GM23248 (cell line): ENCODE data around the gene PPP1R9A. TPM values are rescaled to one million over a fixed set of nuclear protein-coding genes. Genes with fewer than 3 reads are reported as not detected.

Source experiments
- DNase-seq: peaks from one replicate; pipeline ENCODE4 v3.0.0-alpha.2; 2015
- H2AFZ ChIP-seq: fragments of 200-600 bp; sonication (generic); 2 replicates; pipeline ENCODE4 v1.6.1; 2016; ENCODE audit warnings: antibody characterized with exemption
- H3F3A ChIP-seq: fragments of 200-600 bp; sonication (generic); 2 replicates; pipeline ENCODE4 v1.6.1; 2016; ENCODE audit warnings: mild to moderate bottlenecking, antibody characterized with exemption, mixed run types; ENCODE audit not compliant: insufficient read depth
- H3K27ac ChIP-seq: fragments of 200-600 bp; sonication (generic); 2 replicates; pipeline ENCODE4 v1.5.1; 2016; ENCODE audit warnings: mild to moderate bottlenecking
- H3K27me3 ChIP-seq: fragments of 200-600 bp; sonication (generic); replicated peaks from 2 replicates; pipeline ENCODE4 v1.6.1; 2016; ENCODE audit warnings: mild to moderate bottlenecking; ENCODE audit not compliant: insufficient read depth
- H3K36me3 ChIP-seq: fragments of 200-600 bp; sonication (generic); 2 replicates; pipeline ENCODE4 v1.6.1; 2016; ENCODE audit warnings: low read depth, mild to moderate bottlenecking
- H3K4me1 ChIP-seq: fragments of 200-600 bp; sonication (generic); 2 replicates; pipeline ENCODE4 v1.6.1; 2016; ENCODE audit warnings: mild to moderate bottlenecking; ENCODE audit not compliant: insufficient read depth
- H3K4me2 ChIP-seq: fragments of 200-600 bp; sonication (generic); one replicate; pipeline ENCODE4 v1.6.1; 2016; ENCODE audit warnings: mild to moderate bottlenecking; ENCODE audit not compliant: unreplicated experiment
- H3K4me3 ChIP-seq: fragments of 200-600 bp; sonication (generic); 2 replicates; pipeline ENCODE4 v1.5.1; 2016; ENCODE audit warnings: mild to moderate bottlenecking
- H3K79me2 ChIP-seq: fragments of 200-600 bp; sonication (generic); 2 replicates; pipeline ENCODE4 v1.6.1; 2016; ENCODE audit warnings: mild to moderate bottlenecking; ENCODE audit not compliant: insufficient read depth
- H3K9ac ChIP-seq: fragments of 200-600 bp; sonication (generic); 2 replicates; pipeline ENCODE4 v1.6.1; 2016; ENCODE audit warnings: mild to moderate bottlenecking
- H3K9me2 ChIP-seq: fragments of 200-600 bp; sonication (generic); 2 replicates; pipeline ENCODE4 v1.6.1; 2016; ENCODE audit warnings: mixed run types, mild to moderate bottlenecking, moderate library complexity; ENCODE audit not compliant: insufficient read depth
- H3K9me3 ChIP-seq: fragments of 200-600 bp; sonication (generic); one replicate; pipeline ENCODE4 v1.6.1; 2017; ENCODE audit warnings: low read depth
- H4K20me1 ChIP-seq: fragments of 200-600 bp; sonication (generic); 2 replicates; pipeline ENCODE4 v1.6.0; 2016; ENCODE audit not compliant: insufficient read depth
- EZH2 ChIP-seq: fragments of 200-600 bp; sonication (generic); IDR thresholded peaks from 2 replicates; pipeline ENCODE4 v1.6.1; 2018; ENCODE audit warnings: antibody characterized with exemption, mild to moderate bottlenecking; ENCODE audit not compliant: insufficient read depth, poor library complexity, severe bottlenecking
- EZH2phosphoT487 ChIP-seq: fragments of 200-600 bp; sonication (generic); IDR thresholded peaks from 2 replicates; pipeline ENCODE4 v1.6.1; 2018; ENCODE audit warnings: antibody characterized with exemption, moderate library complexity, mild to moderate bottlenecking, low read depth; ENCODE audit not compliant: insufficient read depth
- whole genome bisulfite sequencing, 2 experiments: methylation state at CpG; one replicate each; pipeline ENCODE4 v1.1.6; 2015 to 2017; ENCODE audit warnings: low lambda C conversion rate in 2 of 2, low coverage in 1 of 2; ENCODE audit errors: missing lambda C conversion rate in 2 of 2; 5-methylcytosine and 5-hydroxymethylcytosine counted together
- in situ Hi-C: fragments of 300-500 bp; cut with MboI; formaldehyde crosslinking; loops from 2 replicates; pipeline ENCODE4 v1.15.0; 2020
- polyA plus RNA-seq: library from polyadenylated mRNA; unstranded; fragments of >200 nt; fragmentation: Nextera tagmentation; extraction: Ambion mirVana; gene quantifications from 2 replicates; pipeline ENCODE4 v1.2.1, GENCODE V29; 2016
- total RNA-seq: library from RNA; depleted of rRNA; stranded (reverse); fragments of >200 nt; shearing (Covaris generic); gene quantifications from 2 replicates; pipeline ENCODE4 v1.2.3, GENCODE V29; 2014

PPP1R9A gene
- total and polyA plus RNA-seq, 2 experiments from 2014 or later, result 0.03 TPM; not detected in 1

GRCh38 chr7:95126053-95126709 is 218.8 kb downstream of the PPP1R9A start:
- no peak for TF ChIP-seq EZH2phosphoT487
- no peak for TF ChIP-seq EZH2
- Histone ChIP-seq H3K9me2 (no peaks in the 10 kb centered on the region), H3K4me2 (no peak overlapping the region), H2AFZ (no peak overlapping the region), H3K9me3 (no peaks in the 10 kb centered on the region), H3K4me3 (no peak overlapping the region), H3K79me2 (no peaks in the 10 kb centered on the region), H4K20me1 (no peaks in the 10 kb centered on the region), H3K4me1 (no peaks in the 10 kb centered on the region), H3K9ac (no peak overlapping the region), H3K36me3 (no peaks in the 10 kb centered on the region), H3F3A (no peaks in the 10 kb centered on the region), H3K27me3 (no peaks in the 10 kb centered on the region), H3K27ac (no peak overlapping the region)
- in situ Hi-C loops, result no loop called here
- DNase-seq, result no peak
- 17 to 22% methylated on average over 2 of the region's 2 CpGs for WGBS, 2 experiments

- Histone ChIP-seq H3K4me2 (no peak overlapping the region), H3K9ac (no peak overlapping the region), H3F3A (no peaks in the 10 kb centered on the region), H4K20me1 (no peaks in the 10 kb centered on the region), H3K4me1 (no peaks in the 10 kb centered on the region), H3K27me3 (no peaks in the 10 kb centered on the region), H3K27ac (no peak overlapping the region), H3K9me2 (no peaks in the 10 kb centered on the region), H3K9me3 (no peaks in the 10 kb centered on the region), H2AFZ (no peak overlapping the region), H3K4me3 (no peak overlapping the region), H3K79me2 (no peaks in the 10 kb centered on the region), H3K36me3 (no peaks in the 10 kb centered on the region)
- in situ Hi-C loops, result no loop called here
- no peak for DNase-seq
- TF ChIP-seq EZH2 (no peak), EZH2phosphoT487 (no peak)
- WGBS, 2 experiments, result 79 to 82% methylated on average over 11 of the region's 11 CpGs
Measured at GRCh38 chr7:95132500-95132899, 225.1 kb downstream of the PPP1R9A start.

GRCh38 chr7:95139922-95140321 is 232.5 kb downstream of the PPP1R9A start:
- in situ Hi-C loops, result no loop called here
- no peaks in the 10 kb centered on the region for H4K20me1 ChIP-seq
- no peaks in the 10 kb centered on the region for H3K36me3 ChIP-seq
- no peaks in the 10 kb centered on the region for H3K4me1 ChIP-seq
- H3K4me3 ChIP-seq, result no peak overlapping the region
- no peak overlapping the region for H3K4me2 ChIP-seq
- 73 to 82% methylated on average over 1 of the region's 1 CpG for WGBS, 2 experiments
- TF ChIP-seq EZH2phosphoT487 (no peak), EZH2 (no peak)
- DNase-seq, result no peak
- H3K9me3 ChIP-seq, result no peaks in the 10 kb centered on the region
- no peak overlapping the region for H2AFZ ChIP-seq
- H3K79me2 ChIP-seq, result no peaks in the 10 kb centered on the region
- no peaks in the 10 kb centered on the region for H3F3A ChIP-seq
- no peak overlapping the region for H3K27ac ChIP-seq
- no peaks in the 10 kb centered on the region for H3K9me2 ChIP-seq
- H3K27me3 ChIP-seq, result peaks cover 4% of the 10 kb centered on the region; the same call in 1 of the 2 replicates
- H3K9ac ChIP-seq, result no peak overlapping the region

- peak; percentile 1 for DNase-seq
- H4K20me1 ChIP-seq, result no peaks in the 10 kb centered on the region
- in situ Hi-C loops, result no loop called here
- no peaks in the 10 kb centered on the region for H3K36me3 ChIP-seq
- H3K9me3 ChIP-seq, result no peaks in the 10 kb centered on the region
- no peak overlapping the region for H3K27ac ChIP-seq
- no peak overlapping the region for H2AFZ ChIP-seq
- no peaks in the 10 kb centered on the region for H3K9me2 ChIP-seq
- 63 to 72% methylated on average over 2 of the region's 2 CpGs for WGBS, 2 experiments
- H3K27me3 ChIP-seq, result peaks cover 5% of the 10 kb centered on the region; the same call in 1 of the 2 replicates
- no peaks in the 10 kb centered on the region for H3K4me1 ChIP-seq
- no peak overlapping the region for H3K4me3 ChIP-seq
- no peaks in the 10 kb centered on the region for H3F3A ChIP-seq
- TF ChIP-seq EZH2phosphoT487, result no peak
- TF ChIP-seq EZH2, result no peak
- H3K79me2 ChIP-seq, result no peaks in the 10 kb centered on the region
- H3K9ac ChIP-seq, result no peak overlapping the region
- no peak overlapping the region for H3K4me2 ChIP-seq
Measured at GRCh38 chr7:95141755-95142154, 234.4 kb downstream of the PPP1R9A start.

- Histone ChIP-seq H3K27me3 (peaks cover 5% of the 10 kb centered on the region; the same call in 1 of the 2 replicates), H3K79me2 (no peaks in the 10 kb centered on the region), H3K36me3 (no peaks in the 10 kb centered on the region), H4K20me1 (no peaks in the 10 kb centered on the region), H3K4me2 (no peak overlapping the region), H3K4me1 (no peaks in the 10 kb centered on the region), H3K9ac (no peak overlapping the region), H2AFZ (no peak overlapping the region), H3K4me3 (no peak overlapping the region), H3K9me2 (no peaks in the 10 kb centered on the region), H3K27ac (no peak overlapping the region), H3F3A (no peaks in the 10 kb centered on the region), H3K9me3 (no peaks in the 10 kb centered on the region)
- TF ChIP-seq EZH2, result no peak
- no peak for TF ChIP-seq EZH2phosphoT487
- no peak for DNase-seq
- in situ Hi-C loops, result no loop called here
- WGBS, 2 experiments, result 58 to 59% methylated on average over 4 of the region's 4 CpGs
Measured at GRCh38 chr7:95144256-95144655, 236.9 kb downstream of the PPP1R9A start.
